Muscle of leg (tissue), 11 donors: ENCODE data around the gene F10. TPM values are rescaled to one million over a fixed set of nuclear protein-coding genes. Genes with fewer than 3 reads are reported as not detected.

Experiments used
- DNase-seq: peaks from one replicate; pipeline ENCODE4 v3.0.0; 2013
- H3K27ac ChIP-seq: one replicate; pipeline ENCODE4 v1.5.1; 2013; ENCODE audit warnings: mild to moderate bottlenecking, low read length, control low read depth
- H3K27me3 ChIP-seq: one replicate; pipeline ENCODE4 v1.6.1; 2013; ENCODE audit warnings: low read length; ENCODE audit not compliant: control insufficient read depth, insufficient read depth
- H3K36me3 ChIP-seq: one replicate; pipeline ENCODE4 v1.6.1; 2013; ENCODE audit warnings: low read length; ENCODE audit not compliant: control insufficient read depth, insufficient read depth
- H3K4me1 ChIP-seq: one replicate; pipeline ENCODE4 v1.6.1; 2013; ENCODE audit warnings: low read length; ENCODE audit not compliant: control insufficient read depth, insufficient read depth
- H3K4me3 ChIP-seq: one replicate; pipeline ENCODE4 v1.5.1; 2013; ENCODE audit warnings: low read length, control low read depth
- H3K9me3 ChIP-seq: replicated peaks from 2 replicates; pipeline ENCODE4 v1.6.1; 2013; ENCODE audit warnings: low read depth, low read length; ENCODE audit not compliant: control insufficient read depth
- WGBS: methylation state at CpG from one replicate; pipeline ENCODE4 v1.1.5; 2013; ENCODE audit warnings: missing lambda C conversion rate; ENCODE audit not compliant: insufficient coverage; 5-methylcytosine and 5-hydroxymethylcytosine counted together
- polyA plus RNA-seq, 8 donors: library from polyadenylated mRNA; unstranded; fragments of 120-200 nt; gene quantifications; one replicate each; pipeline versions ENCODE4 v1.2.1 to v1.2.3, GENCODE V29; 2013; ENCODE audit warnings: inconsistent platforms in 1 of 8, low replicate concordance in 1 of 8; ENCODE audit not compliant: insufficient read length in 8 of 8, insufficient read depth in 1 of 8
- total RNA-seq: library from RNA; stranded (reverse); fragments of 120-200 nt; gene quantifications from one replicate; pipeline ENCODE4 v1.2.4, GENCODE V29; 2013

The F10 gene
- total and polyA plus RNA-seq, 9 donors, result 6.7 to 41.0 (median 14.8) TPM

- H3K36me3 ChIP-seq, result no peaks in the 10 kb centered on the region
- H3K27me3 ChIP-seq, result no peaks in the 10 kb centered on the region
- WGBS, result 78% methylated on average over 13 of the region's 16 CpGs
- H3K27ac ChIP-seq, result no peak overlapping the region
- no peak overlapping the region for H3K4me3 ChIP-seq
- H3K4me1 ChIP-seq, result no peaks in the 10 kb centered on the region
- H3K9me3 ChIP-seq, result no peaks in the 10 kb centered on the region
- DNase-seq, result no peak
Measured at GRCh38 chr13:113138792-113139551, 16.4 kb downstream of the F10 start.

- H3K9me3 ChIP-seq, result no peaks in the 10 kb centered on the region
- H3K4me1 ChIP-seq, result no peaks in the 10 kb centered on the region
- DNase-seq, result no peak
- no peak overlapping the region for H3K4me3 ChIP-seq
- WGBS, result 83% methylated on average over 2 of the region's 5 CpGs
- no peak overlapping the region for H3K27ac ChIP-seq
- H3K27me3 ChIP-seq, result no peaks in the 10 kb centered on the region
- no peaks in the 10 kb centered on the region for H3K36me3 ChIP-seq
Measured at GRCh38 chr13:113139577-113139976, 17.0 kb downstream of the F10 start.

GRCh38 chr13:113140677-113141600, 18.3 kb downstream of the F10 start:
- DNase-seq, result no peak
- Histone ChIP-seq H3K27me3 (no peaks in the 10 kb centered on the region), H3K4me1 (no peaks in the 10 kb centered on the region), H3K4me3 (no peak overlapping the region), H3K9me3 (no peaks in the 10 kb centered on the region), H3K27ac (no peak overlapping the region), H3K36me3 (no peaks in the 10 kb centered on the region)
- WGBS, result 91% methylated on average over 25 of the region's 26 CpGs

- 78% methylated on average over 14 of the region's 18 CpGs for WGBS
- no peak overlapping the region for H3K4me3 ChIP-seq
- H3K9me3 ChIP-seq, result no peaks in the 10 kb centered on the region
- H3K36me3 ChIP-seq, result no peaks in the 10 kb centered on the region
- no peaks in the 10 kb centered on the region for H3K4me1 ChIP-seq
- no peak for DNase-seq
- H3K27ac ChIP-seq, result no peak overlapping the region
- H3K27me3 ChIP-seq, result no peaks in the 10 kb centered on the region
Measured at GRCh38 chr13:113141601-113141970, 19.0 kb downstream of the F10 start.

DNA sequence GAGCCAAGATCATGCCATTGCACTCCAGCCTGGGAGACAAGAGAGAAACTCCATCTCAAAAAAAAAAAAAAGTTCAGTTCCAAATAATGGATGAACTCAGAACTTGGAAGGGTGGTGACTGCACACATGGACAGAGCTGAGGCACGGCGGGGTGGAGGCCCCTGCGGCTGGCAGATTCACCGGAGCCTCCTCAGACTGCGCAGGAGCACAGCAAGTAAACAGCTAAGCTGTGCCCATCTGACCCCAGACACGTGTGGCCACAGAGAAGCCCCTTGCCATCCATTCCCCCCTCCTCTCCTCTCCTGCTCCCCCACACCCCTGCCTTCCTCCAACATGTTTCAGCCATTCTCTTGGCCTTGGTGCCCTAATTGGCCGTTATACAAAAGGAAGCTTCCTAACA, 20.3 kb downstream of the F10 start:
- 38% methylated on average over 4 of the region's 7 CpGs for WGBS
- no peak for DNase-seq
- no peak overlapping the region for H3K27ac ChIP-seq

GRCh38 chr13:113143466-113144254, 21.1 kb downstream of the F10 start:
- Histone ChIP-seq H3K27ac (no peak overlapping the region), H3K36me3 (no peaks in the 10 kb centered on the region), H3K27me3 (no peaks in the 10 kb centered on the region), H3K9me3 (no peaks in the 10 kb centered on the region), H3K4me1 (no peaks in the 10 kb centered on the region), H3K4me3 (no peak overlapping the region)
- DNase-seq, result no peak
- WGBS, result 72% methylated on average over 37 of the region's 39 CpGs

More for the DNA sequence above, 20.3 kb downstream of the F10 start:
- H3K4me1 ChIP-seq, result no peaks in the 10 kb centered on the region
- no peak overlapping the region for H3K4me3 ChIP-seq
- H3K9me3 ChIP-seq, result no peaks in the 10 kb centered on the region
- no peaks in the 10 kb centered on the region for H3K27me3 ChIP-seq
- no peaks in the 10 kb centered on the region for H3K36me3 ChIP-seq

GRCh38 chr13:113144255-113144629, 21.6 kb downstream of the F10 start:
- WGBS, result 83% methylated on average over 2 of the region's 12 CpGs
- H3K36me3 ChIP-seq, result no peaks in the 10 kb centered on the region
- H3K4me1 ChIP-seq, result no peaks in the 10 kb centered on the region
- H3K27ac ChIP-seq, result no peak overlapping the region
- DNase-seq, result no peak
- no peak overlapping the region for H3K4me3 ChIP-seq
- H3K27me3 ChIP-seq, result no peaks in the 10 kb centered on the region
- no peaks in the 10 kb centered on the region for H3K9me3 ChIP-seq

- no peak overlapping the region for H3K4me3 ChIP-seq
- H3K9me3 ChIP-seq, result no peaks in the 10 kb centered on the region
- H3K27ac ChIP-seq, result no peak overlapping the region
- H3K36me3 ChIP-seq, result no peaks in the 10 kb centered on the region
- H3K27me3 ChIP-seq, result no peaks in the 10 kb centered on the region
- H3K4me1 ChIP-seq, result peaks cover 4% of the 10 kb centered on the region
- 88% methylated on average over 6 of the region's 12 CpGs for WGBS
- DNase-seq, result peak; percentile 0
Measured at GRCh38 chr13:113145496-113145895, 22.9 kb downstream of the F10 start.

DNA sequence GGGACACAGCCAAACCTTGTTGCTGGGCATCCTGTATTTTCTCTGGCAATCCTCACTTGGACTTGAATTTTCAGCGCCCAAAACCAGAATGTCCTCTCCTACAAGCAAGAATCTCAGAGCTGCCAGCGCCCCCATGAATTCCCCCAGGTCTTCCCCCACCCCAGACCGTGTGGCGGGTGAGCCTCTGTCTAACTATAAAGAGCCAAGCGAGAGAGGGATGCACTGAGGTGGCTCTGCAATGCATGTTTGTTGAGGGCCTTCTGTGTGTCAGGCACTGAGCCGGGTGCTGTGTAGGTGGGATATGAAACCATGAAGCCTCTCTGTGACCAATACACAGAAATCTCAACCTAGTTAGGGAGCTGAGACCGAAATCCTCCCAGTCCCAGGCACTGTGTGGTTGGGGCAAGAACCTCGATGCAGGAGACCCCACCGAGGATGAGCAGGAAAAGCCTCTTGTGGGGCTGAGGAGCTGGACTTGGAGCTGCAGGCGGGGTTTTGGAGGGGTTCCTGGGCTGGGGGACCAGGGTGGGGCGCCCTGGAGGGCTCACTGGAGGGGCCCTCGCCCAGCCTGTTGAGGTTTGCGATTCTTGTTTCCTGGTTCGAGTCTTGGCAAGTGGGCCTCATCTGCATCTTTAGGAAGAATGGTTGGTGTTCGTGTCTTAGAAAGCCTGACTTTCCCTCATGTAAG, 23.5 kb downstream of the F10 start:
- Histone ChIP-seq H3K27me3 (no peaks in the 10 kb centered on the region), H3K27ac (no peak overlapping the region), H3K9me3 (no peaks in the 10 kb centered on the region), H3K4me1 (peaks cover 4% of the 10 kb centered on the region), H3K4me3 (no peak overlapping the region), H3K36me3 (no peaks in the 10 kb centered on the region)
- WGBS, result 73% methylated on average over 6 of the region's 15 CpGs
- no peak for DNase-seq
